ENCODE results near the gene CXCR6. TPM values are rescaled to one million over a fixed set of nuclear protein-coding genes. Genes with fewer than 3 reads are reported as not detected.

Gene CXCR6
- total and polyA plus RNA-seq, 2 experiments from 2014 or later, result not detected

DNA sequence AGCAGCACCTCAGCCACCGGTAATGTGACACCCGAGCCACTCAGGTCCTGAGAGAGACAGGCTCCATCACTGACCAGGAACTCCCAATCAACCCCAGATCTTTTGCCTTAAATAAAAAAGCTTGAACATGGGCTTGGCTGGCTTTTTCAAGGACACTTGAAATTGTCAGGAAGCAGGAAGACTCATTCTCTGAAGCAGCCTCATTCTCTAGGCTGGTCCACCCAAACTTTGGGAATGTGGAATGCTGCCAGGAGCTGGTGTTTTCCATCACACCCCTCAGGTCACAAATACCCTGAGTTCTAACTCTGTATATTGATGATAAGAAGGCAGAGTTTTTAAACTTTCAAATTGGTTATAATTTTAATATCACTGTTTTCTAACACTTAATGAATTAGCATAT, 17.0 kb downstream of the CXCR6 start:
- no peak overlapping the region for H3K4me2 ChIP-seq (ENCODE audit: unreplicated experiment)
- no peak overlapping the region for H3K27ac ChIP-seq
- H3K79me2 ChIP-seq (ENCODE audit: insufficient read depth), result no peaks in the 10 kb centered on the region
- in situ Hi-C loops (cut with MboI), result no loop called here
- H3K9ac ChIP-seq, result no peak overlapping the region
- WGBS, 2 experiments (ENCODE audit: low coverage in 1 of 2, low lambda C conversion rate in 2 of 2, missing lambda C conversion rate in 2 of 2), result 90 to 100% methylated on average over 2 of the region's 2 CpGs
- H3K27me3 ChIP-seq (replicated peaks; ENCODE audit: insufficient read depth), result no peaks in the 10 kb centered on the region
- H4K20me1 ChIP-seq (ENCODE audit: insufficient read depth), result no peaks in the 10 kb centered on the region
- DNase-seq, result no peak
- H3F3A ChIP-seq (ENCODE audit: insufficient read depth), result peaks cover 16% of the 10 kb centered on the region; the same call in 1 of the 2 replicates
- H2AFZ ChIP-seq, result no peak overlapping the region
- no peaks in the 10 kb centered on the region for H3K9me3 ChIP-seq (ENCODE audit: low read depth)
- H3K4me3 ChIP-seq, result no peak overlapping the region
- no peak for TF ChIP-seq EZH2phosphoT487 (IDR thresholded peaks at IDR 0.05; ENCODE audit: insufficient read depth, low read depth)
- no peak for TF ChIP-seq EZH2 (IDR thresholded peaks at IDR 0.05; ENCODE audit: insufficient read depth, poor library complexity, severe bottlenecking)
- H3K9me2 ChIP-seq (ENCODE audit: insufficient read depth), result no peaks in the 10 kb centered on the region
- H3K36me3 ChIP-seq (ENCODE audit: low read depth), result peaks cover 14% of the 10 kb centered on the region
- H3K4me1 ChIP-seq (ENCODE audit: insufficient read depth), result peaks cover 13% of the 10 kb centered on the region

GRCh38 chr3:45962033-45962432, 18.8 kb downstream of the CXCR6 start:
- H3K4me1 ChIP-seq (ENCODE audit: insufficient read depth), result peaks cover 13% of the 10 kb centered on the region
- H3K79me2 ChIP-seq (ENCODE audit: insufficient read depth), result no peaks in the 10 kb centered on the region
- no peak overlapping the region for H2AFZ ChIP-seq
- in situ Hi-C loops (cut with MboI), result no loop called here
- no peaks in the 10 kb centered on the region for H4K20me1 ChIP-seq (ENCODE audit: insufficient read depth)
- no peak for TF ChIP-seq EZH2 (IDR thresholded peaks at IDR 0.05; ENCODE audit: insufficient read depth, poor library complexity, severe bottlenecking)
- TF ChIP-seq EZH2phosphoT487 (IDR thresholded peaks at IDR 0.05; ENCODE audit: insufficient read depth, low read depth), result no peak
- no peak overlapping the region for H3K27ac ChIP-seq
- H3K27me3 ChIP-seq (replicated peaks; ENCODE audit: insufficient read depth), result no peaks in the 10 kb centered on the region
- H3F3A ChIP-seq (ENCODE audit: insufficient read depth), result peaks cover 16% of the 10 kb centered on the region; the same call in 1 of the 2 replicates
- no peak overlapping the region for H3K4me3 ChIP-seq
- H3K4me2 ChIP-seq (ENCODE audit: unreplicated experiment), result no peak overlapping the region
- H3K9me3 ChIP-seq (ENCODE audit: low read depth), result no peaks in the 10 kb centered on the region
- no peaks in the 10 kb centered on the region for H3K9me2 ChIP-seq (ENCODE audit: insufficient read depth)
- H3K9ac ChIP-seq, result no peak overlapping the region
- 85 to 94% methylated on average over 5 of the region's 5 CpGs for WGBS, 2 experiments (ENCODE audit: low coverage in 1 of 2, low lambda C conversion rate in 2 of 2, missing lambda C conversion rate in 2 of 2)
- no peak for DNase-seq
- peaks cover 14% of the 10 kb centered on the region for H3K36me3 ChIP-seq (ENCODE audit: low read depth)

GRCh38 chr3:45964139-45964538, 20.9 kb downstream of the CXCR6 start:
- Histone ChIP-seq H3K36me3 (ENCODE audit: low read depth) (peaks cover 14% of the 10 kb centered on the region), H3K4me1 (ENCODE audit: insufficient read depth) (peaks cover 8% of the 10 kb centered on the region), H4K20me1 (ENCODE audit: insufficient read depth) (no peaks in the 10 kb centered on the region), H3K4me2 (ENCODE audit: unreplicated experiment) (no peak overlapping the region), H3F3A (ENCODE audit: insufficient read depth) (0 out of 2 replicates have a peak, but pooled peaks cover 5% of the 10 kb centered on the region), H3K27me3 (replicated peaks; ENCODE audit: insufficient read depth) (no peaks in the 10 kb centered on the region), H3K27ac (no peak overlapping the region), H3K9me2 (ENCODE audit: insufficient read depth) (no peaks in the 10 kb centered on the region), H3K79me2 (ENCODE audit: insufficient read depth) (no peaks in the 10 kb centered on the region), H3K9ac (no peak overlapping the region), H3K4me3 (no peak overlapping the region), H3K9me3 (ENCODE audit: low read depth) (no peaks in the 10 kb centered on the region), H2AFZ (no peak overlapping the region)
- WGBS, 2 experiments (ENCODE audit: low coverage in 1 of 2, low lambda C conversion rate in 2 of 2, missing lambda C conversion rate in 2 of 2), result 88 to 89% methylated on average over 8 of the region's 8 CpGs
- in situ Hi-C loops (cut with MboI), result no loop called here
- TF ChIP-seq EZH2phosphoT487 (IDR thresholded peaks at IDR 0.05; ENCODE audit: insufficient read depth, low read depth), result no peak
- no peak for TF ChIP-seq EZH2 (IDR thresholded peaks at IDR 0.05; ENCODE audit: insufficient read depth, poor library complexity, severe bottlenecking)
- no peak for DNase-seq

DNA sequence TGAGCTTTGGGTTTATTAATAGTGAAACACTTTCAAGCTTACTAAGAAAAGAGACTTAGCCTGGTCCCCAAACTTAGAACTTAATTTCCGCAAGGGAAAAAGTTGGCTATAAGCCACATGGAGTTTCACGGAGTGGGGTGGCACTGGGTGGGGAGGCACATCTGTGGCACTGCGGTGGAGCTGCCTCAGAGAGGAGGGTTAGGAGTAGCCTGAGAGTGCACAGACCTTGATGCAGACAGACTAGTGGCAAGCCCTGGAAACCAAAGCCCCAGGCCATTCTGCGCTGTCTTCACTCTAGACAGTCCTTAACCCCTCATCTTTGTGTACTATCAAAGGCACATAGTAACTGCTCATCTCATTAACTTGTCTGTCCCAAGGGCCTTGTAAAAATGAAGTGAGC, 22.0 kb downstream of the CXCR6 start:
- Histone ChIP-seq H3K4me3 (no peak overlapping the region), H3K4me2 (ENCODE audit: unreplicated experiment) (no peak overlapping the region), H4K20me1 (ENCODE audit: insufficient read depth) (no peaks in the 10 kb centered on the region), H3F3A (ENCODE audit: insufficient read depth) (no peaks in the 10 kb centered on the region), H3K36me3 (ENCODE audit: low read depth) (peaks cover 14% of the 10 kb centered on the region), H3K4me1 (ENCODE audit: insufficient read depth) (peaks cover 6% of the 10 kb centered on the region; the same call in 1 of the 2 replicates), H3K9me3 (ENCODE audit: low read depth) (no peaks in the 10 kb centered on the region), H3K9ac (no peak overlapping the region), H3K9me2 (ENCODE audit: insufficient read depth) (no peaks in the 10 kb centered on the region), H3K27me3 (replicated peaks; ENCODE audit: insufficient read depth) (no peaks in the 10 kb centered on the region), H2AFZ (no peak overlapping the region), H3K79me2 (ENCODE audit: insufficient read depth) (no peaks in the 10 kb centered on the region), H3K27ac (no peak overlapping the region)
- in situ Hi-C loops (cut with MboI), result no loop called here
- 86 to 88% methylated on average over 4 of the region's 4 CpGs for WGBS, 2 experiments (ENCODE audit: low coverage in 1 of 2, low lambda C conversion rate in 2 of 2, missing lambda C conversion rate in 2 of 2)
- no peak for DNase-seq
- no peak for TF ChIP-seq EZH2phosphoT487 (IDR thresholded peaks at IDR 0.05; ENCODE audit: insufficient read depth, low read depth)
- no peak for TF ChIP-seq EZH2 (IDR thresholded peaks at IDR 0.05; ENCODE audit: insufficient read depth, poor library complexity, severe bottlenecking)

GRCh38 chr3:45965653-45966052, 22.4 kb downstream of the CXCR6 start:
- Histone ChIP-seq H3F3A (ENCODE audit: insufficient read depth) (no peaks in the 10 kb centered on the region), H3K27ac (no peak overlapping the region), H3K4me3 (no peak overlapping the region), H3K27me3 (replicated peaks; ENCODE audit: insufficient read depth) (no peaks in the 10 kb centered on the region), H3K36me3 (ENCODE audit: low read depth) (peaks cover 12% of the 10 kb centered on the region), H4K20me1 (ENCODE audit: insufficient read depth) (no peaks in the 10 kb centered on the region), H2AFZ (no peak overlapping the region), H3K79me2 (ENCODE audit: insufficient read depth) (no peaks in the 10 kb centered on the region), H3K9me3 (ENCODE audit: low read depth) (no peaks in the 10 kb centered on the region), H3K9me2 (ENCODE audit: insufficient read depth) (no peaks in the 10 kb centered on the region), H3K4me2 (ENCODE audit: unreplicated experiment) (no peak overlapping the region), H3K9ac (no peak overlapping the region), H3K4me1 (ENCODE audit: insufficient read depth) (peaks cover 6% of the 10 kb centered on the region; the same call in 1 of the 2 replicates)
- TF ChIP-seq EZH2phosphoT487 (IDR thresholded peaks at IDR 0.05; ENCODE audit: insufficient read depth, low read depth) (no peak), EZH2 (IDR thresholded peaks at IDR 0.05; ENCODE audit: insufficient read depth, poor library complexity, severe bottlenecking) (no peak)
- in situ Hi-C loops (cut with MboI), result no loop called here
- DNase-seq, result no peak
- 91 to 93% methylated on average over 4 of the region's 4 CpGs for WGBS, 2 experiments (ENCODE audit: low coverage in 1 of 2, low lambda C conversion rate in 2 of 2, missing lambda C conversion rate in 2 of 2)

Measured in GM23248 (cell line).